Cardiac muscle cell (in vitro differentiated cells and primary cell): ENCODE measurements around the gene LEMD2. TPM values are rescaled to one million over a fixed set of nuclear protein-coding genes. Genes with fewer than 3 reads are reported as not detected.

ENCODE experiments used
- DNase-seq, 2 donors: peaks; one replicate each; pipeline versions ENCODE4 v3.0.0 to v3.0.0-alpha.2; 2010 to 2017; ENCODE audit warnings: low read depth in 1 of 2, low spot score in 1 of 2
- H3K27ac ChIP-seq: fragments of 200-600 bp; sonication (generic); 2 replicates; pipeline ENCODE4 v1.5.1; 2016
- H3K27me3 ChIP-seq: fragments of 200-600 bp; sonication (generic); 2 replicates; pipeline ENCODE4 v1.6.0; 2016; ENCODE audit warnings: control low read depth
- H3K36me3 ChIP-seq: fragments of 200-600 bp; sonication (generic); 2 replicates; pipeline ENCODE4 v1.5.1; 2016; ENCODE audit warnings: control low read depth
- H3K4me1 ChIP-seq: fragments of 200-600 bp; sonication (generic); 2 replicates; pipeline ENCODE4 v1.8.1; 2017; ENCODE audit warnings: low read depth, mild to moderate bottlenecking, mixed run types
- H3K4me3 ChIP-seq: fragments of 200-600 bp; sonication (generic); 2 replicates; pipeline ENCODE4 v1.5.1; 2016; ENCODE audit warnings: mild to moderate bottlenecking
- H3K9me3 ChIP-seq: fragments of 200-600 bp; sonication (generic); 2 replicates; pipeline ENCODE4 v1.5.1; 2017; ENCODE audit warnings: low read depth, mild to moderate bottlenecking, control low read depth
- polyA plus RNA-seq: library from polyadenylated mRNA; unstranded; fragments of >200 nt; fragmentation: Nextera tagmentation; extraction: Ambion mirVana; gene quantifications from 2 replicates; pipeline ENCODE4 v1.2.1, GENCODE V29; 2016
- total RNA-seq: library from RNA; depleted of rRNA; stranded (reverse); fragments of >200 nt; gene quantifications from 2 replicates; pipeline ENCODE4 v1.2.3, GENCODE V29; 2016
- TF ChIP-seq, protein P1 (sequence below): IDR thresholded peaks from 2 replicates; pipeline ENCODE4 v1.5.1; 2012; ENCODE audit warnings: low read depth, mild to moderate bottlenecking, low read length

Gene LEMD2
- total and polyA plus RNA-seq, 2 experiments from 2014 or later: 65.4 to 78.2 TPM

GRCh38 chr6:33750244-33750991, 38.5 kb downstream of the LEMD2 start:
- Histone ChIP-seq H3K36me3 (no peaks in the 10 kb centered on the region), H3K4me3 (no peak overlapping the region), H3K27me3 (no peaks in the 10 kb centered on the region), H3K27ac (no peak overlapping the region), H3K9me3 (no peaks in the 10 kb centered on the region), H3K4me1 (peaks cover 53% of the 10 kb centered on the region)
- TF ChIP-seq, protein P1, sequence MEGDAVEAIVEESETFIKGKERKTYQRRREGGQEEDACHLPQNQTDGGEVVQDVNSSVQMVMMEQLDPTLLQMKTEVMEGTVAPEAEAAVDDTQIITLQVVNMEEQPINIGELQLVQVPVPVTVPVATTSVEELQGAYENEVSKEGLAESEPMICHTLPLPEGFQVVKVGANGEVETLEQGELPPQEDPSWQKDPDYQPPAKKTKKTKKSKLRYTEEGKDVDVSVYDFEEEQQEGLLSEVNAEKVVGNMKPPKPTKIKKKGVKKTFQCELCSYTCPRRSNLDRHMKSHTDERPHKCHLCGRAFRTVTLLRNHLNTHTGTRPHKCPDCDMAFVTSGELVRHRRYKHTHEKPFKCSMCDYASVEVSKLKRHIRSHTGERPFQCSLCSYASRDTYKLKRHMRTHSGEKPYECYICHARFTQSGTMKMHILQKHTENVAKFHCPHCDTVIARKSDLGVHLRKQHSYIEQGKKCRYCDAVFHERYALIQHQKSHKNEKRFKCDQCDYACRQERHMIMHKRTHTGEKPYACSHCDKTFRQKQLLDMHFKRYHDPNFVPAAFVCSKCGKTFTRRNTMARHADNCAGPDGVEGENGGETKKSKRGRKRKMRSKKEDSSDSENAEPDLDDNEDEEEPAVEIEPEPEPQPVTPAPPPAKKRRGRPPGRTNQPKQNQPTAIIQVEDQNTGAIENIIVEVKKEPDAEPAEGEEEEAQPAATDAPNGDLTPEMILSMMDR: no peak
- DNase-seq: peak in 1 of 2 donors; percentile 76

DNA sequence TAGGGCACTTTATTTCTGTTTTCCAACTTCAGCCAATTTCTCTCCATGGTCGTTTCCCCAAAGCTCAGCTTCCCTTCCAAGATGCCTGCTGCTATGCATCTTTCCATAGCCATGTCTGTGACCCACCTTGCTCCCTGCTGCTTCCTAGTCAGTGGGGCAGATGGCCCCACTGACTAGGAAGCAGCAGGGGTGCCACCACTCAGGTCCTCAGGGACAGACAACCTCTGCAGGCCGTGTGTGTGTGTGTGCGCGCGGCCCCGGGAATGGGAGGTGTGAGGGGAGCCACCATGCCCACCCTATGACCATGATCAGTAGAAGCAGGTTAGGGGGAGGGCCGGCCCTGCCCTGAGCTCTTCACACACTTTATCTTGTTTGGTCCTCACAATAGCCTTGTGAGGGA, 39.5 kb downstream of the LEMD2 start:
- Histone ChIP-seq H3K27me3 (no peaks in the 10 kb centered on the region), H3K9me3 (no peaks in the 10 kb centered on the region), H3K4me1 (peaks cover 58% of the 10 kb centered on the region), H3K36me3 (no peaks in the 10 kb centered on the region), H3K27ac (no peak overlapping the region), H3K4me3 (no peak overlapping the region)
- TF ChIP-seq, protein P1: no peak
- no peak for DNase-seq

DNA sequence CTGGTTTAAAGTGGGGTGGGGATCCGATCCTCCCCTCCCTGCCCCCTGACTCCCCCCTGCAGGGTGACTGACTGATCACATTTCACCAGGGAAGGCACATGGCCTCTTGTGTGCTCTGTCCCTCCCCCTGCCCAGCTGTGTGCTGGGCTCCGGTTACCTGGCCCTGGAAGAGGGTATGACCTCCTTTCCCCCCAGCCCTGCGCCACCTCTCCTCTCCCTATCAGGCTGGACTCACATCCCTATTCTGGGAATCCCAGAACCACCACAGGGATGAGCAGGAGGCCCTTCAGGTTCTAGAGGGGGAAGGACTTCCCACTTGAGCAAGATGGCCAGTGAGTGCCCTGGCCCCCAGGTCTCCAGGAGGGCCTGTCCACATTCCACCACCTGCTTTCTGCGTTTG, 40.1 kb downstream of the LEMD2 start:
- Histone ChIP-seq H3K27ac (no peak overlapping the region), H3K36me3 (no peaks in the 10 kb centered on the region), H3K4me1 (peaks cover 58% of the 10 kb centered on the region), H3K4me3 (no peak overlapping the region), H3K27me3 (no peaks in the 10 kb centered on the region), H3K9me3 (no peaks in the 10 kb centered on the region)
- DNase-seq: no peak
- TF ChIP-seq, protein P1: no peak

GRCh38 chr6:33747823-33748222, 41.1 kb downstream of the LEMD2 start:
- DNase-seq: no peak
- no peaks in the 10 kb centered on the region for H3K27me3 ChIP-seq
- peaks cover 58% of the 10 kb centered on the region for H3K4me1 ChIP-seq
- no peaks in the 10 kb centered on the region for H3K36me3 ChIP-seq
- no peaks in the 10 kb centered on the region for H3K9me3 ChIP-seq
- TF ChIP-seq, protein P1: no peak
- H3K27ac ChIP-seq: no peak overlapping the region
- no peak overlapping the region for H3K4me3 ChIP-seq

DNA sequence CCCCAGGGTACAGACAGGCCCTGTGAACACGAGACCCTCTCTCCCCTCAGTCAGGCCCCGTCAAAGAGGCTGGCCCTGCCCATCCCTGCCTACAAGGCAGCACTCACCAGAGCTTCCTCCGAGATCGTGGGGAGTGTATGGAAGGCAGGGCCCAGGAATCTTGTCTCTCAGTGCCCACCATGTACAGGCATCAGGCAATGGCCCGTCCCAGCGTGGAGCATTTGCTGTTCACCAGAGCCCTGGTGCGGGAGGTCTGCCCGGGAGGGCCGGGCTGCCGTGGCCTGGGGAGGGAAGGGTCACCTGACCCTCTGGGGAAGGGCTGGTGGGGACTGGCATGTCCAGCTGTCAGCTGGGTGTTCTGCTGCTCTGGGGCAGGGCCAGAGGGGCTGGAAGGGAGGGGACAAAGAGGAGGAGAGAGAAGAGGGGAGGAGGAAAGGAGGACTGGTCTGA, 42.3 kb downstream of the LEMD2 start, which contains the start of gene IP6K3:
TSS of gene IP6K3 (minus strand) at position 255 of the 450 bp plus-strand sequence. CDS start 11,429 bp downstream, outside the sequence.
- H3K4me1 ChIP-seq: peaks cover 48% of the 10 kb centered on the region
- H3K4me3 ChIP-seq: peak within 1 kb of the TSS; percentile 3
- peak within 1 kb of the TSS; percentile 67 for H3K27ac ChIP-seq
- no peaks in the 10 kb centered on the region for H3K27me3 ChIP-seq
- no peaks in the 10 kb centered on the region for H3K36me3 ChIP-seq
- DNase-seq: peak in 1 of 2 donors; percentile 61
- no peaks in the 10 kb centered on the region for H3K9me3 ChIP-seq
- TF ChIP-seq, protein P1: no peak
